ENCODE results near the gene ILF3.

ILF3 gene

GRCh38 chr19:10724573-10725071, 70.5 kb downstream of the ILF3 start:
- Histone ChIP-seq H3K4me3 (replicated peaks; ENCODE audit: low read depth, low read length) (no peak overlapping the region), H3K36me3 (ENCODE audit: control insufficient read depth, insufficient read depth, low read length) (peaks cover 11% of the 10 kb centered on the region), H3K27me3 (replicated peaks; ENCODE audit: control insufficient read depth, insufficient read depth, low read length) (no peaks in the 10 kb centered on the region)
- TF ChIP-seq CTCF (IDR thresholded peaks at IDR 0.05; ENCODE audit: insufficient read depth, low read length, poor library complexity, severe bottlenecking), result no peak
- no peak for DNase-seq (ENCODE audit: extremely low read depth, insufficient read length)

GRCh38 chr19:10725415-10725814, 71.3 kb downstream of the ILF3 start:
- no peak for TF ChIP-seq CTCF (IDR thresholded peaks at IDR 0.05; ENCODE audit: insufficient read depth, low read length, poor library complexity, severe bottlenecking)
- H3K36me3 ChIP-seq (ENCODE audit: control insufficient read depth, insufficient read depth, low read length), result peaks cover 11% of the 10 kb centered on the region

GRCh38 chr19:10726268-10726667, 72.1 kb downstream of the ILF3 start:
- DNase-seq (ENCODE audit: extremely low read depth, insufficient read length), result no peak
- Histone ChIP-seq H3K4me3 (replicated peaks; ENCODE audit: low read depth, low read length) (no peak overlapping the region), H3K27me3 (replicated peaks; ENCODE audit: control insufficient read depth, insufficient read depth, low read length) (no peaks in the 10 kb centered on the region), H3K36me3 (ENCODE audit: control insufficient read depth, insufficient read depth, low read length) (peaks cover 7% of the 10 kb centered on the region)
- no peak for TF ChIP-seq CTCF (IDR thresholded peaks at IDR 0.05; ENCODE audit: insufficient read depth, low read length, poor library complexity, severe bottlenecking)

More at GRCh38 chr19:10725415-10725814, 71.3 kb downstream of the ILF3 start:
- Histone ChIP-seq H3K27me3 (replicated peaks; ENCODE audit: control insufficient read depth, insufficient read depth, low read length) (no peaks in the 10 kb centered on the region), H3K4me3 (replicated peaks; ENCODE audit: low read depth, low read length) (no peak overlapping the region)
- no peak for DNase-seq (ENCODE audit: extremely low read depth, insufficient read length)

GRCh38 chr19:10727685-10728201, 73.6 kb downstream of the ILF3 start:
- H3K36me3 ChIP-seq (ENCODE audit: control insufficient read depth, insufficient read depth, low read length), result peaks cover 7% of the 10 kb centered on the region
- no peak overlapping the region for H3K4me3 ChIP-seq (replicated peaks; ENCODE audit: low read depth, low read length)
- no peak for DNase-seq (ENCODE audit: extremely low read depth, insufficient read length)
- no peak for TF ChIP-seq CTCF (IDR thresholded peaks at IDR 0.05; ENCODE audit: insufficient read depth, low read length, poor library complexity, severe bottlenecking)
- no peaks in the 10 kb centered on the region for H3K27me3 ChIP-seq (replicated peaks; ENCODE audit: control insufficient read depth, insufficient read depth, low read length)

- Histone ChIP-seq H3K4me3 (replicated peaks; ENCODE audit: low read depth, low read length) (no peak overlapping the region), H3K36me3 (ENCODE audit: control insufficient read depth, insufficient read depth, low read length) (peaks cover 7% of the 10 kb centered on the region), H3K27me3 (replicated peaks; ENCODE audit: control insufficient read depth, insufficient read depth, low read length) (no peaks in the 10 kb centered on the region)
- DNase-seq (ENCODE audit: extremely low read depth, insufficient read length), result no peak
- TF ChIP-seq CTCF (IDR thresholded peaks at IDR 0.05; ENCODE audit: insufficient read depth, low read length, poor library complexity, severe bottlenecking), result no peak
These were observed 75.3 kb downstream of the ILF3 start for GRCh38 chr19:10729411-10729810.

GRCh38 chr19:10730932-10731331, 76.8 kb downstream of the ILF3 start:
- Histone ChIP-seq H3K4me3 (replicated peaks; ENCODE audit: low read depth, low read length) (no peak overlapping the region), H3K27me3 (replicated peaks; ENCODE audit: control insufficient read depth, insufficient read depth, low read length) (no peaks in the 10 kb centered on the region), H3K36me3 (ENCODE audit: control insufficient read depth, insufficient read depth, low read length) (peaks cover 3% of the 10 kb centered on the region)
- no peak for DNase-seq (ENCODE audit: extremely low read depth, insufficient read length)
- no peak for TF ChIP-seq CTCF (IDR thresholded peaks at IDR 0.05; ENCODE audit: insufficient read depth, low read length, poor library complexity, severe bottlenecking)

Measured in GM06990 (cell line).